K562 (cell line): ENCODE data around the gene METTL22.

Experiments
- CEBPB ChIP-seq: fragments of 450-650 bp; IDR thresholded peaks from 2 replicates; pipeline ENCODE4 v1.6.1; 2016; ENCODE audit warnings: missing genetic modification characterization, missing compliant biosample characterization
- ELF4 ChIP-seq: fragments of 450-650 bp; formaldehyde crosslinking; IDR thresholded peaks from 2 replicates; pipeline ENCODE4 v1.4.0; 2022; ENCODE audit warnings: missing genetic modification characterization
- GABPA ChIP-seq: fragments of 200-800 bp; sonication (Bioruptor generic); conservative IDR thresholded peaks from 2 replicates; pipeline ENCODE4 v1.6.1; 2016; ENCODE audit warnings: low read depth, missing genetic modification characterization, missing compliant biosample characterization
- HIVEP1 ChIP-seq: fragments of 250-450 bp; sonication (Bioruptor Pico); IDR thresholded peaks from 2 replicates; pipeline ENCODE4 v1.4.0; 2020; ENCODE audit warnings: mild to moderate bottlenecking
- JUNB ChIP-seq: fragments of 450-650 bp; formaldehyde crosslinking; conservative IDR thresholded peaks from 2 replicates; pipeline ENCODE4 v1.4.0; 2020; ENCODE audit warnings: mild to moderate bottlenecking
- PHB ChIP-seq: fragments of 250-450 bp; sonication (Bioruptor Pico); IDR thresholded peaks from 2 replicates; pipeline ENCODE4 v1.5.0; 2021
- PML ChIP-seq: IDR thresholded peaks from 2 replicates; pipeline ENCODE4 v1.6.1; 2012; ENCODE audit warnings: low read length, inconsistent platforms
- POLR2A ChIP-seq: fragments of 450-650 bp; conservative IDR thresholded peaks from 2 replicates; pipeline ENCODE4 v1.6.1; 2016
- ZBTB17 ChIP-seq: fragments of 450-650 bp; formaldehyde crosslinking; IDR thresholded peaks from 2 replicates; pipeline ENCODE4 v1.4.0; 2020; ENCODE audit warnings: mild to moderate bottlenecking
- TF ChIP-seq, protein P1 (sequence below), 3 experiments: IDR thresholded peaks in 2 of 3; conservative IDR thresholded peaks in 1 of 3; 2 replicates each; pipeline ENCODE4 v1.5.1; 2011 to 2012; ENCODE audit warnings: low read length in 3 of 3, mild to moderate bottlenecking in 3 of 3, control low read depth in 2 of 3, improper control_type of control experiment in 1 of 3, inconsistent platforms in 1 of 3, low read depth in 1 of 3, mixed read lengths in 1 of 3, moderate library complexity in 1 of 3; ENCODE audit not compliant: insufficient read depth in 2 of 3
- TF ChIP-seq, protein P2 (sequence below), 3 experiments: fragments of 200-800 bp in 1 of 3; fragments of 250-450 bp in 1 of 3; fragments of 450-650 bp in 1 of 3; sonication (Bioruptor Pico) in 1 of 3; sonication (Bioruptor generic) in 1 of 3; formaldehyde crosslinking in 1 of 3; IDR thresholded peaks; 2 replicates each; pipeline versions ENCODE4 v1.6.1 to v1.8.0; 2016 to 2022; ENCODE audit warnings: mild to moderate bottlenecking in 2 of 3, missing genetic modification characterization in 2 of 3, missing compliant biosample characterization in 1 of 3, moderate library complexity in 1 of 3

DNA sequence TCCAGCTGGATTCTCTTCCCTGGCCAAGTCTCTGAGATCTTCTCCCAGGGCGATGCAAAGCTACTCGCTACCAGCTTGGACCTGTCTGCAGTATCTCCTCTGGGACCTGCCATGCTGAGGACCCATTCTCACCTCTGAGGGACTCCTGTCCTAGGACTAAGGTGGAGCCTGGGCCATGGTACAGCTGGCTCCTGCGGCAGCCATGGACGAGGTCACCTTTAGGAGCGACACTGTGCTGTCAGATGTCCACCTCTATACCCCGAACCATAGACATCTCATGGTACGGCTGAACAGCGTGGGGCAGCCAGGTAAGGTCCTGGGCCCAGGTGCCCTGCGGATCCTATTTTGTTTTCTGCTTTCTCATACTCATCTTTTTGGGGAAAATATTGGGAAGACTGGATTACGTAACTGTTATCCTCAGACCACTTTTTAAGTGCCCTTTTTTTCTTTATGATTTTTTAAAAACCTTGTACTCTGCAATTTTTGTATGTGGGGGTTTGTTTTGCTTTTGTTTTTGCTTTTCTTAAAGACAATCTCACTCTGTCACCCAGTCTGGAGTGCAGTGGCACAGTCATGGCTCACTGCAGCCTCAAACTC, 4.1 kb downstream of the METTL22 start:
- TF ChIP-seq, protein P1, sequence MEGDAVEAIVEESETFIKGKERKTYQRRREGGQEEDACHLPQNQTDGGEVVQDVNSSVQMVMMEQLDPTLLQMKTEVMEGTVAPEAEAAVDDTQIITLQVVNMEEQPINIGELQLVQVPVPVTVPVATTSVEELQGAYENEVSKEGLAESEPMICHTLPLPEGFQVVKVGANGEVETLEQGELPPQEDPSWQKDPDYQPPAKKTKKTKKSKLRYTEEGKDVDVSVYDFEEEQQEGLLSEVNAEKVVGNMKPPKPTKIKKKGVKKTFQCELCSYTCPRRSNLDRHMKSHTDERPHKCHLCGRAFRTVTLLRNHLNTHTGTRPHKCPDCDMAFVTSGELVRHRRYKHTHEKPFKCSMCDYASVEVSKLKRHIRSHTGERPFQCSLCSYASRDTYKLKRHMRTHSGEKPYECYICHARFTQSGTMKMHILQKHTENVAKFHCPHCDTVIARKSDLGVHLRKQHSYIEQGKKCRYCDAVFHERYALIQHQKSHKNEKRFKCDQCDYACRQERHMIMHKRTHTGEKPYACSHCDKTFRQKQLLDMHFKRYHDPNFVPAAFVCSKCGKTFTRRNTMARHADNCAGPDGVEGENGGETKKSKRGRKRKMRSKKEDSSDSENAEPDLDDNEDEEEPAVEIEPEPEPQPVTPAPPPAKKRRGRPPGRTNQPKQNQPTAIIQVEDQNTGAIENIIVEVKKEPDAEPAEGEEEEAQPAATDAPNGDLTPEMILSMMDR (IDR thresholded peaks at IDR 0.05 in 2 of 3, conservative IDR thresholded peaks at IDR 0.05 in 1 of 3; ENCODE audit: insufficient read depth in 2 of 3, low read depth in 1 of 3, low read length in 3 of 3): no peak
- no peak for TF ChIP-seq CEBPB (tag)
- TF ChIP-seq ZBTB17 (CRISPR knock-in tag): no peak
- no peak for TF ChIP-seq JUNB (CRISPR knock-in tag)
- TF ChIP-seq, protein P2, sequence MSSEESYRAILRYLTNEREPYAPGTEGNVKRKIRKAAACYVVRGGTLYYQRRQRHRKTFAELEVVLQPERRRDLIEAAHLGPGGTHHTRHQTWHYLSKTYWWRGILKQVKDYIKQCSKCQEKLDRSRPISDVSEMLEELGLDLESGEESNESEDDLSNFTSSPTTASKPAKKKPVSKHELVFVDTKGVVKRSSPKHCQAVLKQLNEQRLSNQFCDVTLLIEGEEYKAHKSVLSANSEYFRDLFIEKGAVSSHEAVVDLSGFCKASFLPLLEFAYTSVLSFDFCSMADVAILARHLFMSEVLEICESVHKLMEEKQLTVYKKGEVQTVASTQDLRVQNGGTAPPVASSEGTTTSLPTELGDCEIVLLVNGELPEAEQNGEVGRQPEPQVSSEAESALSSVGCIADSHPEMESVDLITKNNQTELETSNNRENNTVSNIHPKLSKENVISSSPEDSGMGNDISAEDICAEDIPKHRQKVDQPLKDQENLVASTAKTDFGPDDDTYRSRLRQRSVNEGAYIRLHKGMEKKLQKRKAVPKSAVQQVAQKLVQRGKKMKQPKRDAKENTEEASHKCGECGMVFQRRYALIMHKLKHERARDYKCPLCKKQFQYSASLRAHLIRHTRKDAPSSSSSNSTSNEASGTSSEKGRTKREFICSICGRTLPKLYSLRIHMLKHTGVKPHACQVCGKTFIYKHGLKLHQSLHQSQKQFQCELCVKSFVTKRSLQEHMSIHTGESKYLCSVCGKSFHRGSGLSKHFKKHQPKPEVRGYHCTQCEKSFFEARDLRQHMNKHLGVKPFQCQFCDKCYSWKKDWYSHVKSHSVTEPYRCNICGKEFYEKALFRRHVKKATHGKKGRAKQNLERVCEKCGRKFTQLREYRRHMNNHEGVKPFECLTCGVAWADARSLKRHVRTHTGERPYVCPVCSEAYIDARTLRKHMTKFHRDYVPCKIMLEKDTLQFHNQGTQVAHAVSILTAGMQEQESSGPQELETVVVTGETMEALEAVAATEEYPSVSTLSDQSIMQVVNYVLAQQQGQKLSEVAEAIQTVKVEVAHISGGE (CRISPR knock-in tag; IDR thresholded peaks at IDR 0.05): no peak
- no peak for TF ChIP-seq PHB (CRISPR knock-in tag)
- no peak for TF ChIP-seq GABPA (tag)
- TF ChIP-seq PML: no peak
- no peak for TF ChIP-seq HIVEP1
- no peak for TF ChIP-seq POLR2A
- TF ChIP-seq ELF4 (CRISPR knock-in tag): no peak
